WTC11 (cell line): ENCODE measurements around the gene RSPO4. TPM values are rescaled to one million over a fixed set of nuclear protein-coding genes. Genes with fewer than 3 reads are reported as not detected.

Experiments used
- ATAC-seq: fragments of 200-7000 bp; cut with Tn5 transposase; 2 replicates; pipeline ENCODE4 v1.10.0; 2021; ENCODE audit warnings: mild to moderate bottlenecking, moderate library complexity
- CTCF ChIA-PET: fragments of 300-600 bp; sonication (Branson Sonifier 250); formaldehyde crosslinking; loops from one replicate; lab custom pipeline; 2021; ENCODE audit warnings: antibody characterized with exemption; lab: Charles Lee
- POLR2A ChIA-PET: fragments of 350-600 bp; sonication (Branson Sonifier 250); formaldehyde crosslinking; loops from one replicate; lab custom pipeline; 2021; ENCODE audit warnings: antibody characterized with exemption; lab: Charles Lee
- DNase-seq: peaks from one replicate; pipeline ENCODE4 v3.0.0; 2021; ENCODE audit warnings: low spot score
- H3K27ac Mint-ChIP-seq: 2 replicates; pipeline ENCODE4 v1.8.0; 2021; ENCODE audit warnings: mixed read lengths
- H3K27me3 Mint-ChIP-seq: 2 replicates; pipeline ENCODE4 v1.8.0; 2021; ENCODE audit warnings: low read depth, mild to moderate bottlenecking, moderate library complexity, mixed read lengths
- H3K36me3 Mint-ChIP-seq: 2 replicates; pipeline ENCODE4 v1.8.0; 2021; ENCODE audit warnings: mixed read lengths
- H3K4me1 Mint-ChIP-seq: 2 replicates; pipeline ENCODE4 v1.8.0; 2022; ENCODE audit warnings: mixed read lengths
- H3K4me3 Mint-ChIP-seq: 2 replicates; pipeline ENCODE4 v1.8.0; 2021; ENCODE audit warnings: mild to moderate bottlenecking, moderate library complexity, mixed read lengths
- H3K9me3 Mint-ChIP-seq: 2 replicates; pipeline ENCODE4 v1.8.0; 2021; ENCODE audit warnings: mixed read lengths
- ATF1 ChIP-seq: sonication (generic); formaldehyde crosslinking; IDR thresholded peaks from 2 replicates; pipeline ENCODE4 v1.8.1; 2023; ENCODE audit warnings: mild to moderate bottlenecking, moderate library complexity, missing genetic modification reagents
- CREB1 ChIP-seq: sonication (generic); formaldehyde crosslinking; IDR thresholded peaks from 2 replicates; pipeline ENCODE4 v1.8.0; 2023; ENCODE audit warnings: mild to moderate bottlenecking, missing genetic modification reagents
- ELF4 ChIP-seq: sonication (generic); formaldehyde crosslinking; IDR thresholded peaks from 2 replicates; pipeline ENCODE4 v1.8.1; 2022; ENCODE audit warnings: low read depth, mild to moderate bottlenecking, moderate library complexity, missing genetic modification reagents
- FOXK1 ChIP-seq: sonication (generic); formaldehyde crosslinking; IDR thresholded peaks from 2 replicates; pipeline ENCODE4 v1.8.0; 2022; ENCODE audit warnings: mild to moderate bottlenecking, moderate library complexity, missing genetic modification reagents
- NFATC4 ChIP-seq: fragments of 250-450 bp; sonication (Bioruptor Pico); IDR thresholded peaks from 2 replicates; pipeline ENCODE4 v1.9.0; 2021; ENCODE audit warnings: mild to moderate bottlenecking
- SOX15 ChIP-seq: fragments of 250-450 bp; sonication (Bioruptor Pico); IDR thresholded peaks from 2 replicates; pipeline ENCODE4 v1.9.0; 2021; ENCODE audit warnings: mild to moderate bottlenecking
- TCF7 ChIP-seq: sonication (generic); formaldehyde crosslinking; IDR thresholded peaks from 2 replicates; pipeline ENCODE4 v1.8.0; 2022; ENCODE audit warnings: mild to moderate bottlenecking, low read depth, missing genetic modification reagents, moderate library complexity
- TEAD4 ChIP-seq: sonication (generic); formaldehyde crosslinking; IDR thresholded peaks from 2 replicates; pipeline ENCODE4 v1.8.0; 2022; ENCODE audit warnings: mild to moderate bottlenecking, missing genetic modification reagents
- ZNF219 ChIP-seq: sonication (generic); formaldehyde crosslinking; IDR thresholded peaks from 2 replicates; pipeline ENCODE4 v1.8.0; 2023; ENCODE audit warnings: missing genetic modification reagents, mild to moderate bottlenecking, borderline replicate concordance
- ZNF232 ChIP-seq: sonication (generic); formaldehyde crosslinking; IDR thresholded peaks from 2 replicates; pipeline ENCODE4 v1.8.0; 2022; ENCODE audit warnings: mild to moderate bottlenecking, missing genetic modification reagents
- total RNA-seq: library from RNA; stranded (reverse); gene quantifications from 3 replicates; pipeline ENCODE4 v1.2.3, GENCODE V29; 2021
- TF ChIP-seq, protein P1 (sequence below): sonication (generic); formaldehyde crosslinking; IDR thresholded peaks from 2 replicates; pipeline ENCODE4 v1.8.0; 2022; ENCODE audit warnings: mild to moderate bottlenecking, missing genetic modification reagents
- TF ChIP-seq, protein P2 (sequence below): fragments of 250-450 bp; sonication (Bioruptor Pico); conservative IDR thresholded peaks from 2 replicates; pipeline ENCODE4 v1.9.0; 2021; ENCODE audit warnings: mild to moderate bottlenecking
- TF ChIP-seq, protein P3 (sequence below): sonication (generic); formaldehyde crosslinking; IDR thresholded peaks from 2 replicates; pipeline ENCODE4 v1.8.1; 2022; ENCODE audit warnings: low read depth, mild to moderate bottlenecking, moderate library complexity, missing genetic modification reagents, borderline replicate concordance
- TF ChIP-seq, protein P4 (sequence below): sonication (generic); formaldehyde crosslinking; IDR thresholded peaks from 2 replicates; pipeline ENCODE4 v1.8.0; 2022; ENCODE audit warnings: mild to moderate bottlenecking, missing genetic modification reagents

Gene RSPO4
- total RNA-seq, 1 experiment from 2014 or later: 4.5 TPM

DNA sequence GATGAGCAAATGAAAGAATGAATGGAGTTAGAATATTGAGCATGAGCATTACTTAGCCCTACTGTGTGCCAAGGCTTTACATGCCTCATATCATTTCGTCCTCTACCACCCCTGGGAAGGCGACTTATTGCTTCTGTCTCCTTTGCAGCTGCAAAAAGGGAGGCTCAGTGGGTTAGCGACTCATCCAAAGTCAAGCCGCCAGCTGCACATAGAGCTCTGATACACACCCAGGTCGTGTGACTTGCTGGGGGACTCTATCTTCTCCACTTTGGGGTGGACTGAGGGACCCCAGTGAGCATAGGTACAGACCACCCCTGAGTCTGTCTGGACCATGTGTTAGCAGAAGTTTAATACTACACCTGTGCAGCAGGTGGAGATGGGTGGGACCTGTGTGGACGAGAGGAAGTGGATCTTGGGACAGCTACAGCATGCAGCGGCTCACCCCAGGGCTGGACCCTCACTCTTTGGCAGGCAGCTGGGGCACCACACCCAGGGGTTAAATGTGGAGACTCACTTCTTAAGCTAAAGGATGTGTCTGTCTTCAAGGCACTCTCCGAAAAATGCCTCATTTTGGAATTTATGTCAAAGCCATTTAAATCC is 49.8 kb downstream of the RSPO4 start (continued):
- TF ChIP-seq, protein P1, sequence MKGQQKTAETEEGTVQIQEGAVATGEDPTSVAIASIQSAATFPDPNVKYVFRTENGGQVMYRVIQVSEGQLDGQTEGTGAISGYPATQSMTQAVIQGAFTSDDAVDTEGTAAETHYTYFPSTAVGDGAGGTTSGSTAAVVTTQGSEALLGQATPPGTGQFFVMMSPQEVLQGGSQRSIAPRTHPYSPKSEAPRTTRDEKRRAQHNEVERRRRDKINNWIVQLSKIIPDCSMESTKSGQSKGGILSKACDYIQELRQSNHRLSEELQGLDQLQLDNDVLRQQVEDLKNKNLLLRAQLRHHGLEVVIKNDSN: no peak
- TF ChIP-seq ZNF232 (CRISPR knock-in tag) (no peak), ELF4 (no peak), TEAD4 (CRISPR knock-in tag) (no peak)
- TF ChIP-seq, protein P2, sequence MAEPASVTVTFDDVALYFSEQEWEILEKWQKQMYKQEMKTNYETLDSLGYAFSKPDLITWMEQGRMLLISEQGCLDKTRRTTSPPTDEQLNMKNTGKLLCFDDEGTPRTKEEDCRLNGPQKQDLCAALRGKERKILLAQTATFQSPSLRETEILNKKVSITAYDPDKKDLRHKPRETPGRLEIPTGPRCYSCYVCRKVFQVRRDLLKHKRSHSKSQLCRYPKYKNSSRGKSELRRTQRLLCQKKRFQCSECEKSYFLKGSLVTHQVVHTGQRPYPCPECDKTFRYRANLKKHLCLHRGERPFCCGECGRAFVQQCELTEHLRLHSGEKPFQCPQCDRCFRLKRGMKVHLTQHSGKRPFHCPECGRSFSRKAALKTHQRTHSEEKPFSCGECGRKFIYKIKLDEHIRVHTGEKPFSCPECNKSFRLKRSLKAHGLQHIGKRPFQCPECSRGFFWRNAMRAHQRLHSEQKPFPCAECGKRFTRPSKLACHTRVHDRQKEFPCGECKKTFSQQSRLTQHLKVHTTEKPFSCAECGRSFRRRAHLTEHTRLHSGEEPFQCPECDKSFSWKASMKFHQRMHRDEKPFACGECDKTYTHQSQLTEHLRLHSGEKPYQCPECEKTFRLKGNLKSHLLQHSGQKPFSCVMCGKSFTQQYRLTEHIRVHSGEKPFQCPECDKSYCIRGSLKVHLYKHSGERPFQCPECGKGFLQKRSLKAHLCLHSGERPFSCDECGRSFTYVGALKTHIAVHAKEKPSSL (CRISPR knock-in tag): no peak
- TF ChIP-seq, all 79 proteins: peak for 0

DNA sequence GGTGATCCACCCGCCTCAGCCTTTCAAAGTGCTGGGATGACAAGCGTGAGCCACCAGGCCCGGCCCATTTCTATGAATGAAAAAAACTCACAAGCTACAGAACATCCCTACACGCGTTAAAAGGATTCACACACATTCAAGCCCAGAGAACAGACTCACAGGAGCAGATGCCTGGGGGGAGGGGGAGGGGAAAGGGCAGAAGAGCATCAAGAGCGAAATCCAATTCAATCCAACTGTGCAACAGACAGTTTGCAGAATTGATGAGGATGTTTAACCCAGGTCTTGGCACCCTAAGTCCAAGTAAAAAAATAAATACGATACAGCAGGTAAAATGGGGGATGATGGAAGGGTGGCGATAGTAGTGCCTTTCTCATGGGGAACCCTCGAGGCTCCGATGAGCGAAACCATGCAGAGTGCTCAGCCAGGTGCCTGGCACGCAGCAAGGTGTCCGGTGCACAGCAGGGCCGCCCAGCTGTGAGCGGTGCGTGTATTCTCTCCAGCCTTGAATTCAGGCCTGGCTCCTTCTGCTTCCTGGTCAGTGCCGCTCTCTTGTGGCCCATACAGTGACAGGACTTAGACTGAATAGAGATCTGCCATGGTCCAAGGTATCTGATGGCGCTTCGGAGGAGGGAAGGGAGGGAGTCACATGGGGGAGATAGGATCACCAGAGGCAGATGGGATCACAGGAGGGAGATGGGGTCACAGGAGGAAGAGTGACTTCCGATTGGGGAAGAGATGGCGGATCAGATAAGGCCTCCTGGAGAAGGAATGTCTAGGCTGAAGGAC is 50.5 kb downstream of the RSPO4 start:
- Mint-ChIP-seq H3K4me1 (no peaks in the 10 kb centered on the region), H3K36me3 (no peaks in the 10 kb centered on the region), H3K9me3 (no peaks in the 10 kb centered on the region), H3K27me3 (peaks cover 9% of the 10 kb centered on the region), H3K4me3 (no peak overlapping the region), H3K27ac (no peak overlapping the region)
- TF ChIP-seq CREB1: no peak
- no peak for DNase-seq
- ChIA-PET CTCF (interaction anchor here (1.4 to 2.0 kb wide), 2 partner anchors 66 to 262 kb away, joined by 3 to 5 read pairs; no protein-coding TSS in a partner anchor), POLR2A (interaction anchor here (0.6 kb wide), 1 partner anchor 174 kb away, joined by 7 read pairs; no protein-coding TSS in a partner anchor)
- ATAC-seq: no peak

DNA sequence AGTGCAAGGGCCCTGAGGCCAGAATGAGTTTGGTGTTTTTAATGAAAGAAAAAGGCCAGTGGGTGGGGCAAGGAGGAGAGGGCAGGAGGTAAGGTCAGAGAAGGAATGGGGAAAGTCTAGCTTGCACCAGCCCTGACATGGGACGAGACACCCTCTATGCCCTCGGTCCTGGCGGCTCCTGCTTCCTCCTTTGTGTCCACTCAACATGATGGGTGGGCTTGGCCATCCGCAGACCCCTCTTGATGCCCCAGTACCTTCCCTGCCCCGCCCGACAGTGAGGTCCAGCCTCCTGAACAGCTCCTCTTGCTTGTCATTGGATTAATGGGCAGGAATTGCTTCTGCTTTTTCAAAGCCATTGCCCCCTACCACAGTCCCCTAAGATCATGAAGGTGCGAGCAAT is 52.4 kb downstream of the RSPO4 start:
- peaks cover 9% of the 10 kb centered on the region for H3K27me3 Mint-ChIP-seq

DNA sequence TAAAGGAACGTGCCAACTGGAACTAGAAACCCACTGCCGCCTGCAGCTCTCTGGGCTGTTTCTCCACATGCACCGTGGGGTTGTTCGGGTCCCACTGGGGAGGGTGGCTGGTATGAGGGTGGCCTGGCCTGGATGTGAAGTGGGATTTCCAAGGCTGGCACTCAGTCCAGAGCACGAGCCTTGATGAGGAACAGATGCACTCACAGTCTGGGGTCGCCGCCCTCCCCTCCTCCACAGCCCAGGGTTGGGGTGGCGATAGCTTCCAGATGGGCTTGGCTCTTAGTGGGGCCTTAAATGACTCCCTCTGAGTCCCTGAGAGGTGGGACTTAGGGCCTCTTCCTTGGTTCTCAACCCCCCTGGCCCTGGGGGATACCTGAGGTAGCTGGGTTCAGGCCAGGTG is 55.3 kb downstream of the RSPO4 start:
- peaks cover 31% of the 10 kb centered on the region for H3K4me1 Mint-ChIP-seq
- no peak overlapping the region for H3K4me3 Mint-ChIP-seq
- no peak for ATAC-seq
- H3K9me3 Mint-ChIP-seq: no peaks in the 10 kb centered on the region
- H3K27me3 Mint-ChIP-seq: peaks cover 4% of the 10 kb centered on the region; the same call in 1 of the 2 replicates
- DNase-seq: no peak
- no peak overlapping the region for H3K27ac Mint-ChIP-seq
- H3K36me3 Mint-ChIP-seq: no peaks in the 10 kb centered on the region
- TF ChIP-seq, protein P3, sequence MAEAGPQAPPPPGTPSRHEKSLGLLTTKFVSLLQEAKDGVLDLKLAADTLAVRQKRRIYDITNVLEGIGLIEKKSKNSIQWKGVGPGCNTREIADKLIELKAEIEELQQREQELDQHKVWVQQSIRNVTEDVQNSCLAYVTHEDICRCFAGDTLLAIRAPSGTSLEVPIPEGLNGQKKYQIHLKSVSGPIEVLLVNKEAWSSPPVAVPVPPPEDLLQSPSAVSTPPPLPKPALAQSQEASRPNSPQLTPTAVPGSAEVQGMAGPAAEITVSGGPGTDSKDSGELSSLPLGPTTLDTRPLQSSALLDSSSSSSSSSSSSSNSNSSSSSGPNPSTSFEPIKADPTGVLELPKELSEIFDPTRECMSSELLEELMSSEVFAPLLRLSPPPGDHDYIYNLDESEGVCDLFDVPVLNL: no peak
- TF ChIP-seq ATF1 (CRISPR knock-in tag) (no peak), ZNF219 (CRISPR knock-in tag) (no peak), SOX15 (CRISPR knock-in tag) (no peak)
- TF ChIP-seq, protein P4, sequence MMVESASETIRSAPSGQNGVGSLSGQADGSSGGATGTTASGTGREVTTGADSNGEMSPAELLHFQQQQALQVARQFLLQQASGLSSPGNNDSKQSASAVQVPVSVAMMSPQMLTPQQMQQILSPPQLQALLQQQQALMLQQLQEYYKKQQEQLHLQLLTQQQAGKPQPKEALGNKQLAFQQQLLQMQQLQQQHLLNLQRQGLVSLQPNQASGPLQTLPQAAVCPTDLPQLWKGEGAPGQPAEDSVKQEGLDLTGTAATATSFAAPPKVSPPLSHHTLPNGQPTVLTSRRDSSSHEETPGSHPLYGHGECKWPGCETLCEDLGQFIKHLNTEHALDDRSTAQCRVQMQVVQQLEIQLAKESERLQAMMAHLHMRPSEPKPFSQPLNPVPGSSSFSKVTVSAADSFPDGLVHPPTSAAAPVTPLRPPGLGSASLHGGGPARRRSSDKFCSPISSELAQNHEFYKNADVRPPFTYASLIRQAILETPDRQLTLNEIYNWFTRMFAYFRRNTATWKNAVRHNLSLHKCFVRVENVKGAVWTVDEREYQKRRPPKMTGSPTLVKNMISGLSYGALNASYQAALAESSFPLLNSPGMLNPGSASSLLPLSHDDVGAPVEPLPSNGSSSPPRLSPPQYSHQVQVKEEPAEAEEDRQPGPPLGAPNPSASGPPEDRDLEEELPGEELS (CRISPR knock-in tag): no peak
- TF ChIP-seq, all 79 proteins: peak for 0
- CTCF ChIA-PET: interaction anchor here (0.8 kb wide), 1 partner anchor 132 kb away, joined by 3 read pairs; no protein-coding TSS in a partner anchor
- POLR2A ChIA-PET: no interaction called here

More for the DNA sequence above, 52.4 kb downstream of the RSPO4 start:
- DNase-seq (no peak), ATAC-seq (no peak)
- Mint-ChIP-seq H3K4me1 (peaks cover 11% of the 10 kb centered on the region), H3K9me3 (no peaks in the 10 kb centered on the region), H3K27ac (no peak overlapping the region), H3K36me3 (no peaks in the 10 kb centered on the region), H3K4me3 (no peak overlapping the region)
- CTCF ChIA-PET: no interaction called here
- POLR2A ChIA-PET: no interaction called here
- no peak for TF ChIP-seq NFATC4 (CRISPR knock-in tag)
- no peak for TF ChIP-seq FOXK1 (CRISPR knock-in tag)
- TF ChIP-seq TCF7: no peak
